Muscle layer of colon (tissue), 2 donors: Measurements from ENCODE around the gene NCAPH2.

Experiments used
- H3K27ac ChIP-seq: one replicate; pipeline ENCODE4 v1.7.0; 2013; ENCODE audit warnings: low read depth, mild to moderate bottlenecking, low read length, moderate library complexity
- H3K27me3 ChIP-seq, 2 donors: one replicate each; pipeline ENCODE4 v1.7.0; 2013; ENCODE audit warnings: low read length in 2 of 2, mild to moderate bottlenecking in 2 of 2; ENCODE audit not compliant: insufficient read depth in 2 of 2, control insufficient read depth in 1 of 2
- H3K36me3 ChIP-seq: one replicate; pipeline ENCODE4 v1.7.0; 2013; ENCODE audit warnings: mild to moderate bottlenecking, low read length; ENCODE audit not compliant: insufficient read depth
- H3K4me1 ChIP-seq: one replicate; pipeline ENCODE4 v1.7.0; 2013; ENCODE audit warnings: mild to moderate bottlenecking, low read length; ENCODE audit not compliant: insufficient read depth
- H3K4me3 ChIP-seq, 2 donors: one replicate each; pipeline ENCODE4 v1.7.0; 2013; ENCODE audit warnings: low read length in 2 of 2, low read depth in 1 of 2, mild to moderate bottlenecking in 1 of 2, moderate library complexity in 1 of 2
- H3K9ac ChIP-seq: one replicate; pipeline ENCODE4 v1.7.0; 2013; ENCODE audit warnings: low read length
- H3K9me3 ChIP-seq: one replicate; pipeline ENCODE4 v1.7.0; 2013; ENCODE audit warnings: mild to moderate bottlenecking, low read length
- donor health status: abdominal sarcoma.
- donor health status: Adenocarcinoma of cecum.

NCAPH2 gene

DNA sequence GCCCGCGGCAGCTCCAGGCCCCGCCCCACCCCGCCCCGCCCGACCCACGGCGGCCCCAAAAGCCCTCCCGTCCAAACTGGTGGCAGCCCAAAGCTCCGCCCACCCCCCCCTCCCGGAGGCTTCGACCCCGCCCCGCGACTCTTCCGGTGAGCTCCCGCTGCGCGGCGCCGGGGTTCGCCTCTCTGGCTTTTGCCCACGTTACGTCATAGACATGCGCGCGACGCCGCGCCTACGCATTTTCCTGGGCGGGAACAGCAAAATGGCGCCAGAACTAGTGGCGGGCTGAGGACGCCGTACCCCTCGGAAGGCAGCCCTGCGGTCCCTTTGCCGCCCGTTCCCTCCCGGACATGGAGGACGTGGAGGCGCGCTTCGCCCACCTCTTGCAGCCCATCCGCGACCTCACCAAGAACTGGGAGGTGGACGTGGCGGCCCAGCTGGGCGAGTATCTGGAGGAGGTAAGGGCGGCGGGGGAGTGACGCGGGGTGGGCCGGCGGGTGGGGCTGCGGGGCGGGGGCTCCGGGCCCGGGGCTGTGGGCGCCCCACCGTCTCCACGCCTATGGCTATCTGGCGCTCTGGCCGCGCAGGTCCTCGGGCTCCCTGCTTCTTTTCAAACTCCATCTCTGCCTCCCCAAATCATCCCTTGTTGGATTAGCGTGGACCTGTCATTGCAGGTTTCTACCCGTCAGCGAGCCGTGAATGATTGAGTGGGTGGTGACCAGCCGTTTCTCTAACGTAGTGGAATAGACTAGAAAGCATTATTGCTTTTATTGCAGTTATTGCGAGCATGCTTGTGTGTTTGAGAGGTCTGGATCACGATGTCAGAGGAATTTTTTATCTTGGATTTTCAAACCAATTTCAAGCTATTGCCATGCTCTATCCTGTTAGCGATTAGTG is at the start of gene NCAPH2:
Gene NCAPH2 (plus strand): TSS at position 234 of the 894 bp plus-strand sequence. CDS start 114 bp downstream, at position 348.
- Histone ChIP-seq H3K36me3 (peaks cover 13% of the 10 kb centered on the region), H3K27me3 (no peaks in the 10 kb centered on the region), H3K4me1 (peaks cover 22% of the 10 kb centered on the region), H3K9ac (peak within 1 kb of the TSS; percentile 93), H3K27ac (peak within 1 kb of the TSS; percentile 87), H3K4me3 (peak within 1 kb of the TSS; percentile 96 to 99), H3K9me3 (no peaks in the 10 kb centered on the region)

DNA sequence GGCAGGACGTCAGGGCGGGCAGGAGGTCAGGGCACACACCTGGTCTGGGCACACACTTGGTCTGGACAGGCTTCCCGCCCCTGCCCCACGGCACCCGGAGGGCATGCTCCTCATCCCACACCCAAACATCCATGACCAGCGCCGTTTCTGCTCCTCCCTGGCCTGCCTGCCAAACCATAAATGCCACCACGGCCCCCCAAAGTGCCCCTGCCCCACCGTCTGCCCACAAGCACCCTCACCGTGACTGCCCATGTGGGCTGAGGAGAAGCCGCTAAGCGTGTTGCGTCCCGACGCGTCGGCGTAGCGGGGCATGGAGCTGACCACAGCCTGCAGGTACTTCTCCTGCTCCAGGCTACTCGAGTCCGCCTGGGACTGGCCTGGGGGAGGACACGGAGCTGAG is 49.0 kb upstream of the NCAPH2 start:
- H3K9ac ChIP-seq: no peak overlapping the region
- peaks cover 73% of the 10 kb centered on the region for H3K36me3 ChIP-seq
- no peaks in the 10 kb centered on the region for H3K9me3 ChIP-seq
- no peaks in the 10 kb centered on the region for H3K27me3 ChIP-seq
- H3K4me1 ChIP-seq: no peaks in the 10 kb centered on the region
- H3K27ac ChIP-seq: no peak overlapping the region
- no peak overlapping the region for H3K4me3 ChIP-seq

DNA sequence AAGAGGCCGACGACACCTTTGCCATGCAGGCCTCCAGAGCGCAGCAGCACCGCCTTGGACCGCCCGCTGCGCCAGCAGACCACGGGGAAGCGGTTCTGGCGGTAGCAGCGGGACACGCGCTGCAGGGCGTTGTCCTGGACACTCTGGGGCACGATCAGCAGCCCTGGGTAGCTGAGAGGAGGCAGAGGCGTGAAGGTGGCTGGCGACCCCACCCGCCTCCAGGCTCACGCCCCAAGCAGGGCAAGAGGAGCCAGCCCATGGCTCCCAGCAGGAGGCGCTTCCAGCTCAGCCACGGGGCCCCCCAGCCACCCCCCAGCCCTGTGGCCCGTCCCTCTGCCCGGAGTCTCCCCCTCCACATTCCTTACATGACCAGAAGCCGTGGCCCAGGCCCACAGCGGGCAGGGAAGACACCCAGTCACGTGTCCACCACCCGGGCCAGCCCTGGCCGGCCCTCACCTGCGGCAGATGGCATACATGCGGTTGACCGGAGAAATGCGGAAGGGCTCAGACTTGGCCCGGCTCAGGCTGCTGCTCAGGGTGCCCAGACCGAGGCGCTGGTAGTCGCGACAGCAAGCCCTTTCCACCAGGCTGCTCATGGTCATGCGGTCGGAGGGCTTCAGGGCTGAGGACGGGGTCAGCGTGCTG is 48.4 kb upstream of the NCAPH2 start:
- Histone ChIP-seq H3K4me3 (no peak overlapping the region), H3K9me3 (no peaks in the 10 kb centered on the region), H3K27ac (no peak overlapping the region), H3K4me1 (no peaks in the 10 kb centered on the region), H3K9ac (no peak overlapping the region), H3K27me3 (no peaks in the 10 kb centered on the region), H3K36me3 (peaks cover 74% of the 10 kb centered on the region)

DNA sequence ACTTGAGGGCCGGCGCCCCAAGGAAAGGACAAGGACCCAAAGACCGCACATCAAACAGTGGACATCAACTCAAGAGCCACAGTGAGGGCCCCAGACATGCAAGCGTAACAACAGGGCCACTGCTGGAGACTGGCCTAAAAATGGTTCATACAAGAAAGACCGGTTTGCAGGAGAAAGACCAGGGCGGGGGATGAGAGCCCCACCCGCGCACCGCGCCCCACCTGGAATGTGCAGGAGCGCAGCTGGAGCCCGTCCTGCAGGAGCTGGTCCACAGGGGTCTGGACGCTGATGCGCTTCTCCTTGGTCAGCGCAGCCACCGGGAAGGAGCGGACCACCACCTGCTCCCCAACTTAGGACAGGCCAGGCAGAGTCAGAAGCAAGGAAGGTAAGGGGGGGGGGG is 47.1 kb upstream of the NCAPH2 start:
- Histone ChIP-seq H3K4me3 (no peak overlapping the region), H3K27ac (no peak overlapping the region), H3K27me3 (no peaks in the 10 kb centered on the region), H3K9me3 (no peaks in the 10 kb centered on the region), H3K9ac (no peak overlapping the region), H3K4me1 (no peaks in the 10 kb centered on the region), H3K36me3 (peaks cover 79% of the 10 kb centered on the region)

DNA sequence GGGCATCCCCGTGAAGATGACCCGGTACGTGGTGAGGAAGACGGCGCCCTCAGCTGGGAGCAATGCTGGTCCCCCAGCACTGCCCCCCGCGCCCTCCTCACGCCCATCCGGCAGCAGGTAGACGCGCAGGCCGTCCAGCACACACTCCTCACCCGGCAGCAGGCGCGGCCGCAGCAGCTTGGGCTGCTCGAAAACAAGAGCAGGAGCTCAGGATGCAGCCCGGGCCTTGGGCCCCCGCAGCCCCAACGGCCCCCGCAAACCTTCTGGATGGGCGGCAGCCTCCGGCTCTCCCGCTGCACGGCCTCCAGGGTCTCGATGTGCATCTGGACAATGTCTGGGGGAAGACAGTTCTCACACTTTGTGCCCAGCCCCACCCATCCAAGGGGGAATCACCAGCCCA is 46.5 kb upstream of the NCAPH2 start:
- Histone ChIP-seq H3K9me3 (no peaks in the 10 kb centered on the region), H3K27ac (no peak overlapping the region), H3K9ac (no peak overlapping the region), H3K4me3 (no peak overlapping the region), H3K36me3 (peaks cover 85% of the 10 kb centered on the region), H3K27me3 (no peaks in the 10 kb centered on the region), H3K4me1 (no peaks in the 10 kb centered on the region)

DNA sequence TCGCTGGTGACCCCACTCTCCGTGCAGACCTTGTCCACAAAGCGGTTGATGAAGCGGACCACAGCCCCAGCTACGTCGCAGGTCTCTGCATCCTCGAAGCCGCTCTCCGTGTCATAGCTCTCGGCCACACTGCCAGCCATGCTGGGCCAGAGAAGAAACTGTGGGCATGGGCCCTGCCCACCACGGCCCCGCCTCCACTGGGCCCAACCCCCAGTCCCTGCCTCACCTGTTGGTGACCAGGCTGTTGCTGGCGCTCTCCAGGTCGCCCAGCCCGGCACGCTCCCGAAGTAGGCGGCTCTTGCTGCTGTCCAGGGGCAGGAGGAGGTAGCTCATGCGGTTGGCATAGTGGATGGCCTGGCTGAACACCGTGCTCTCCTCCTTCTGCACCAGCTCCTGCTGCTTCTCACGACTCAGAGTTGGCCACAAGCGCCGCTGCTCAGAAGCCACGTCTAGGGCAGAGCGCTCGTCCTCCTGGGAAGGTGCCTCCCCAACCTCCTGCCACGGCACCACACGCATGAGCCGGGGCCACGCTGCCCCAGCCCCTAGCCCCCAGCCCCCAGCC is 46.0 kb upstream of the NCAPH2 start:
- no peaks in the 10 kb centered on the region for H3K4me1 ChIP-seq
- no peak overlapping the region for H3K4me3 ChIP-seq
- H3K9ac ChIP-seq: no peak overlapping the region
- no peaks in the 10 kb centered on the region for H3K9me3 ChIP-seq
- H3K27ac ChIP-seq: no peak overlapping the region
- H3K27me3 ChIP-seq: no peaks in the 10 kb centered on the region
- peaks cover 85% of the 10 kb centered on the region for H3K36me3 ChIP-seq

DNA sequence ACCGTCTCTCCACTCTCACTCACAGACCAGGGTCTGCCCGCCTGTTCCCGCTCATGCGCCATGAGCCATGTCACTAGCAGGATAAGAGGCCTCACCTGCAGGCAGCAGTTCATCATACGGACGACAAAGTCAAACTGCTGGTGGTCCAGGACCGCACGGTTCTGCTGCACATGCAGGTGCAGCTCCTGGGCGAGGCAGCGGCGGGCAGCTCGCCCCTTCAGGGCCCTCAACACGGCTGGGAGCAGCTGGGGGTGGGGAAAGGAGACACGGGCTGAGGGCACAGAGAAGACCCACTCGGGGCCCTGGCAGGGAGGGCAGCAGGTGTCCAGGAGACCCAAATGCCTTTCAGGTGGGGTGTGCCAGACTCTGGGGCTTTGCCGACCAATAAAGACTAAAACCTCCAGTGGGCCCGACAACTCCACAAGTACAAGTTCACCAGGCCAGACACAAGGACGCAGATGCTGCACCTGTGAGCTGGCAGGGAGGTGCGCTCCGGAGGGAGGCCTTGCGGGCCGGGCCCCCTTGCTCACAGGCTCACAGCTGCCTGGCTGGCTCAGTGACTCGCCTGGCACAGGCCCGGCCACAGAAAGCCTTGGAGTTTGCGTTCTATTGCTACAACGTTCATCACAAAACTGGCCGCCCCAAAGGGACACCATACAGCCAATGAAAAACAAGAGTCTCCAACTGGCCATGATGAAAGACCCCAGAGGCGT is 44.7 kb upstream of the NCAPH2 start:
- no peaks in the 10 kb centered on the region for H3K9me3 ChIP-seq
- peaks cover 82% of the 10 kb centered on the region for H3K36me3 ChIP-seq
- H3K9ac ChIP-seq: no peak overlapping the region
- no peak overlapping the region for H3K27ac ChIP-seq
- H3K27me3 ChIP-seq: no peaks in the 10 kb centered on the region
- no peak overlapping the region for H3K4me3 ChIP-seq
- H3K4me1 ChIP-seq: no peaks in the 10 kb centered on the region

DNA sequence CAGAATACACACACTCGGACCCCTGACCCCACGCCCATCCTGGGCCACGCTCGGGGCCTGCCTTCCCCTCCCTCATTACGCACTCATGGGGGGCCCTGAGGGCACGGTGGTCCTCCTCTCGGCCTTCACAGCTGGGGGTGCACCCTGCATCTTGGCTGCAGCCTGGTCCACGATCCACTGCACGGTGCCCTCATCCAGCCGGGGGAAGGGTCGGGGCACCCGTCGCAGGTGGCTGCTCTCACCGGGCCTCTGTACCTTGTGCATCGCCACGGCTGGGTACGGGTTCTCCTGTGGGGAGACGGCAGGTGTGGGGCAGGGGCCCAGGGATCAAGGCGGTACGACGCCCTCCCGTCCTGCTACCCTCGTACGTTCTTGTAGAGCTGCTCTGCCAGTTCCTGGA is 43.6 kb upstream of the NCAPH2 start:
- H3K4me3 ChIP-seq: no peak overlapping the region
- no peaks in the 10 kb centered on the region for H3K9me3 ChIP-seq
- H3K4me1 ChIP-seq: peaks cover 4% of the 10 kb centered on the region
- no peak overlapping the region for H3K9ac ChIP-seq
- no peaks in the 10 kb centered on the region for H3K27me3 ChIP-seq
- H3K27ac ChIP-seq: no peak overlapping the region
- peaks cover 76% of the 10 kb centered on the region for H3K36me3 ChIP-seq

DNA sequence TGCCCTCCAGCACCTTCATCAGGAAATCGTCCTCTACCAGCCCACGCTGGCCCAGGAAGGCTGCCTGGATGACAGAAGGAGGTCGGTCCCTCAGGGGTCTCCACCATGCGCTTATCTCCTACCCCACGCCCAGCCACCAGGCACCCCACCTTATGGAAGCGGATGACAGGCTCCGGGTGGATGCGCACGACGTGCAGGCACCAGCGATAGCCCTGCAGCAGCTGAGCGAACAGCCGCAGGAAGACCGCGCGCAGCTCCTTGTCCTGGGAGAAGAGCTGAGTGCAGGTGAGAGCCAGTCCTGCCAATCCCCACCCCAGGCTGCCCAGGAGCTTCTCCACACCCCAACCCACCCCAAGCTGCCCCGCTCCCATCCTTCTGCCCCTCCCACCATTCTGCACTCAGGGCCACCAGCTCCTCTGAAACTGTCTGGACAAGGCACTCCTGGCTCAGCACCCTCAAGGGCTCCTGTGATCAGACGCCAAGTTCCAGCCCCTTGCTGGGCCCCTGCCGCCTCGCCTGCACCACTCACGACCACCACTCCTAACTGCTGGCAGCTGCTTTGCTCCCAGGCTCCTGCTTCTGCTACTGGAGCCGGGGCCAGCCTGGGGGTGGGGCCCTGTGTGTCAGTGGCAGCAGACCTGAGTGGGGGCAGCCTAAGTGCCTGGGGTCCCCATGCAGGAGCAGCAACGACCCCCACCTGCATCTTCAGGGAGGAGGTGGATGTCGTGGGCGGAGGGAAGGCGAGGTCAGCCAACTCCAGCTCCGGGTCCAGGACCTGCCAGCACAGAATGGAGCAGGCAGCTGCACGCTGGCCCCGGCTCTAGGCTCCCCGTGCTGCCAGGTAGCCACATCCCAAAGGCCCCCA is 42.7 kb upstream of the NCAPH2 start:
- no peak overlapping the region for H3K9ac ChIP-seq
- H3K27ac ChIP-seq: no peak overlapping the region
- peaks cover 69% of the 10 kb centered on the region for H3K36me3 ChIP-seq
- no peak overlapping the region for H3K4me3 ChIP-seq
- no peaks in the 10 kb centered on the region for H3K27me3 ChIP-seq
- H3K9me3 ChIP-seq: no peaks in the 10 kb centered on the region
- peaks cover 9% of the 10 kb centered on the region for H3K4me1 ChIP-seq

DNA sequence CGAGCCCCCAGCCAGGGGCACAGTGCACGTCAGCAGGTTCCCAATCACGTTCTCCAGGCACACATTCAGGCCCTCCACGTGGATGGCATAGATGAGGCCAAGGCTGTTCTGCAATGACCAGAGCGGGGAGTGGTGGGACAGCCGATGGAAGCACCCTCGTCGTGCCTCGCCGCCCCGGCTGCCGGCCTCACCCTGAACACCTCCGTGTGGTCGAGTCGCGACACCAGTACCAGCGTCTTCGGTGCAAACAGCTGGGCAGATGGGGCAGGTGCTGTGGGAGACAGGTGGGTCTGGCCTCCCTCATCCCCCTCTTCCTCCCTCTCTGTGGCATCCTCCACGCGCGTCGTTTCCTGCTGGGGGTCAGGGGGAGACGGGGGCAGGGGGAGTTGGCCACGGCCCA is 40.7 kb upstream of the NCAPH2 start:
- Histone ChIP-seq H3K27ac (no peak overlapping the region), H3K9ac (no peak overlapping the region), H3K27me3 (no peaks in the 10 kb centered on the region), H3K36me3 (peaks cover 51% of the 10 kb centered on the region), H3K4me1 (peaks cover 19% of the 10 kb centered on the region), H3K9me3 (no peaks in the 10 kb centered on the region), H3K4me3 (no peak overlapping the region)
